OCI-LY1 (cell line): ENCODE results near the gene CREB1.

Experiments used
- EZH2 ChIP-seq: fragments of 200-600 bp; sonication (generic), shearing (Covaris generic); IDR thresholded peaks from 2 replicates; pipeline ENCODE4 v1.8.0; 2017; ENCODE audit warnings: borderline replicate concordance, mixed run types, mild to moderate bottlenecking, antibody characterized with exemption, low read length, moderate library complexity, mixed read lengths
- TF ChIP-seq, protein P1 (sequence below): fragments of 200-600 bp; sonication (generic), shearing (Covaris generic); IDR thresholded peaks from 2 replicates; pipeline ENCODE4 v1.5.1; 2017; ENCODE audit warnings: mild to moderate bottlenecking, antibody characterized with exemption, low read length, moderate library complexity, mixed read lengths

DNA sequence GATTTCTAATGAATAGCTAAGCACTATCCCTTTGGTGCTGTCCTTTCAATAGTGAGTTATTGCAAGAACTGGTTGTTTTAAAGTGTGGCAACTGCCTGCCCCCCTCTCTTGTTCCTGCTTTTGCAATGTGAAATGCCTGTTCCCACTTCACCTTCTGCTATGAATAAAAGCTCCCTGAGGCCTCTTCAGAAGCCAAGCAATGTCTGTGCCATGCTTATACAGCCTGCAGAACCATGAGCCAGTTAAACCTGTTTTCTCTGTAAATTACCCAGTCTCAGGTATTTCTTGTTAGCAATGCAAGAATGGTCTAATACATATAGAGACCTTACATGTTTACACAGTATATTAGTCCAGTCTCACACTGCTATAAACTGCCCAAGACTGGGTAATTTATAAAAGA lies 110.4 kb downstream of the CREB1 start:
- TF ChIP-seq, protein P1, sequence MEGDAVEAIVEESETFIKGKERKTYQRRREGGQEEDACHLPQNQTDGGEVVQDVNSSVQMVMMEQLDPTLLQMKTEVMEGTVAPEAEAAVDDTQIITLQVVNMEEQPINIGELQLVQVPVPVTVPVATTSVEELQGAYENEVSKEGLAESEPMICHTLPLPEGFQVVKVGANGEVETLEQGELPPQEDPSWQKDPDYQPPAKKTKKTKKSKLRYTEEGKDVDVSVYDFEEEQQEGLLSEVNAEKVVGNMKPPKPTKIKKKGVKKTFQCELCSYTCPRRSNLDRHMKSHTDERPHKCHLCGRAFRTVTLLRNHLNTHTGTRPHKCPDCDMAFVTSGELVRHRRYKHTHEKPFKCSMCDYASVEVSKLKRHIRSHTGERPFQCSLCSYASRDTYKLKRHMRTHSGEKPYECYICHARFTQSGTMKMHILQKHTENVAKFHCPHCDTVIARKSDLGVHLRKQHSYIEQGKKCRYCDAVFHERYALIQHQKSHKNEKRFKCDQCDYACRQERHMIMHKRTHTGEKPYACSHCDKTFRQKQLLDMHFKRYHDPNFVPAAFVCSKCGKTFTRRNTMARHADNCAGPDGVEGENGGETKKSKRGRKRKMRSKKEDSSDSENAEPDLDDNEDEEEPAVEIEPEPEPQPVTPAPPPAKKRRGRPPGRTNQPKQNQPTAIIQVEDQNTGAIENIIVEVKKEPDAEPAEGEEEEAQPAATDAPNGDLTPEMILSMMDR = no peak
- no peak for TF ChIP-seq EZH2
